GOT3 (cell line): ENCODE data around the gene XYLT1.
"Not testable (repeated sequence)": the region's sequence is repeated elsewhere in the genome, so short reads cannot be mapped to it uniquely, and the experiment has no call there.

Experiments
- DNase-seq: peaks from one replicate; lab custom pipeline; 2025; ENCODE audit warnings: mixed read lengths; lab: John Stamatoyannopoulos, UW

XYLT1 gene

DNA sequence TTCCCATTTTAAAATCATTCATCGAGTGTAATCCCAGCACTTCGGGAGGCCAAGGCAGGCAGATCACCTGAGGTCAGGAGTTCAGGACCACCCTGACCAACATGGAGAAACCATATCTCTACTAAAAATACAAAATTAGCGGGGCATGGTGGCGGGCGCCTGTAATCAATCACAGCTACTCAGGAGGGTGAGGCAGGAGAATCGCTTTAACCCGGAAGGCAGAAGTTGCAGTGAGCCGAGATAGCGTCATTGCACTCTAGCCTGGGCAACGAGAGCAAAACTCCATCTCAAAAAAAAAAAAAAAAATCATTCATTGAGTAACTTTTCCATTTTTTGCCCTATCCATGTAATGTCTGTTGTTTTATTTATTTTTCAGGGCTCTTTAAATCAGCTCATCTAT, 135.4 kb downstream of the XYLT1 start:
- DNase-seq, result not testable (repeated sequence)

GRCh38 chr16:17334096-17334495, 136.7 kb downstream of the XYLT1 start:
- DNase-seq, result no peak

- no peak for DNase-seq
Measured at GRCh38 chr16:17333229-17333628, 137.5 kb downstream of the XYLT1 start.

DNA sequence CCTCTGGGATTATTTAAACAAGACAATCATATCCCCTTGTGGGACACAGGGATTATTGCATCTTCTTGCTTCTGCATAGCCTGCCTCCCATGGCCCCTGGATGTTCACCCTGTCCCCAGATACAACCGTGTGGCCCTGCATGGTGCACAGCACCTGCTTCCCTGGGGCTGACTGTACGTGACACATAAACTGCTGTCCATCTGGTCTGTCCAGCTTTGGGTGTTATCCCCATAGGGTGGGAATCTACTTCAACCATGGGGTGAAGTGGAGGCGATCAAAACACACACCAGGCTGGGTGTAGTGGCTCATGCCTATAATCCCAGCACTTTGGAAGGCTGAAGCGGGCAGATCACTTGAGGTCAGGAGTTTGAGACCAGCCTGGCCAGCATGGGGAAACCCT, 138.8 kb downstream of the XYLT1 start:
- no peak for DNase-seq

GRCh38 chr16:17331071-17331607, 139.6 kb downstream of the XYLT1 start:
- DNase-seq, result no peak

- DNase-seq, result no peak
Measured at GRCh38 chr16:17330044-17330443, 140.7 kb downstream of the XYLT1 start.

DNA sequence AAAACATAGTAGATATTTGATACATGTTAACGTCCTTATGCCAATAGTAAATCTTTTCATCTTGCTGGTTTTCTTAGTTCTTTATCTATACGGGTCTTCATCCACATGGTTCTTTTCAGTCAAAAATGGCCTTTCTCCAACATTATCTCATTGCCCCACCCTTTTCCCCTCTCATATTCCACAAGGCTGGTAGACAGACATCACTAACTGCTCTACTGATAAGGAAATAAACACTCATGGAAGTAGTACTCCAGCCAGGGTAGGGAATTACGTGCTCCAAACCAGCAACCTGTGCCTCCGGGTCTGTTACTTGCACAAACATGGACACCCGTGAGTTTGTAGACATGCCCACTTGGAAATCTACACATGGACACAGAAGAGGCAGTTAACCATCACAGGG, 141.4 kb downstream of the XYLT1 start:
- DNase-seq, result no peak

DNA sequence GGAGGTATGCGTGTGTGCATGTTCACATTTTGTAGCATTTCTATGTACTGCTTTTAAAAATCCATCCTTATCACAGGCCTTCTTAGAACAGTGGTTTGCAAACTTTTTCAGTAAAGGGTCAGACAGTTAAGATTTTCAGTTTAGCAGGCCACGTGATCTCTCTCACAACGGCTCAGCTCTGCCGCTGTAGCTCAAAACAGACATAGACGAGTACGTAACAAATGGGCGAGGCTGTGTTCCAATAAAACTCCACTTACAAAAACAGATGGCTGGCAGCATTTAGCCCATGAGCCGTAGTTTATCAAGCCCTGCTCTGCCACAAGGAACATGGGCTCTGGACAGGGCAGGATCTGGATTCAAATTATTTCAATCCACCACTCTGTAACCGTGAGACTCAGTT, 141.8 kb downstream of the XYLT1 start:
- DNase-seq, result no peak

DNA sequence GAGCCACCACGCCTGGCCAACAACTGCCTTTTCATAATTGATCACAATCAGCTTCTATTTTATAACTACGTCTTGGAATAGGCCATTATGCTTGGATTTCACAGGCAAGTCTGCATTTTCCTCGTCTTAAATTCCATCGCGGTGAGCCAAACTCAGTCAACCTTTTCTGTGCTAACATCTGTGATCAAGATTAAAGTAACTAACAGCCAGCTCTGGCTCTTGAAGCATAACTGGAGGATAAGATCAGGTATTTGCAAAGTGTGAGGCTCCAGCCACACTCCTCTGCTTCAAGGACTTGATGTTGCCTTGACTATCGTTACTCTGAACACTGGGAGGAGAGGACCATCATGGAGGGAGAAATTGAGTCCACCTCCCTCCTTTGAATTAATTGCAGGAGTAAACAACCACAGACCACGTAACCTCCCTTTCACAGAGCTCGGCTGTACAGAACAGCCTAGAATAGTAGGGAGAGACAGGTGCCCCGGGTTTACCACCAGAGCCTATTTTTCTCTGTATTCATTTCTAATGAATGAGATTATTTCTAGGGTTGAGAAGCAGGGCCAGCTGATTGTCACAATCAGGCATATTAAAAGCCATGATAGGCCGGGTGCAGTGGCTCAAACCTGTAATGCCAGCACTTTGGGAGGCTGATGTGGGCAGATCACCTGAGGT, 143.0 kb downstream of the XYLT1 start:
- no peak for DNase-seq

- DNase-seq, result no peak
Measured at GRCh38 chr16:17325476-17326143, 145.2 kb downstream of the XYLT1 start.

DNA sequence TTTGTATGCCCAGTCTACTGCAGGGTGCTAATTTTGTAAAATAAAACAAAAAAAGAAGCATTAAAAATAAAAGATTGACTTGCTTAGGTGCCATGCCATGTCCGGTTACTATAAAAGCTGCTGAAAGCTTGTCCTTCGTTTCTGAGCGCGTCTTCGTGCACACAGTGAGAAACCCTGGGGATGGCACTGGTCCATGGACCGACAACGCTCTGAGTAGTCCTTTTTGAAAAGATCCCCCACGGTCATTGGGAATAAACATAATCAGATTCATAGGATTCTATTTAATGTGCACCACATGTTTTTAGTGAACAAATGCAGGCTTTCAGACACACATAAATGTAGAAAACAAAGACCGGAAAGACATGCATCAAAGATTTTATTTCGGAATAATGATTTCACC, 146.3 kb downstream of the XYLT1 start:
- no peak for DNase-seq

- no peak for DNase-seq
Measured at GRCh38 chr16:17323171-17323570, 147.6 kb downstream of the XYLT1 start.

DNA sequence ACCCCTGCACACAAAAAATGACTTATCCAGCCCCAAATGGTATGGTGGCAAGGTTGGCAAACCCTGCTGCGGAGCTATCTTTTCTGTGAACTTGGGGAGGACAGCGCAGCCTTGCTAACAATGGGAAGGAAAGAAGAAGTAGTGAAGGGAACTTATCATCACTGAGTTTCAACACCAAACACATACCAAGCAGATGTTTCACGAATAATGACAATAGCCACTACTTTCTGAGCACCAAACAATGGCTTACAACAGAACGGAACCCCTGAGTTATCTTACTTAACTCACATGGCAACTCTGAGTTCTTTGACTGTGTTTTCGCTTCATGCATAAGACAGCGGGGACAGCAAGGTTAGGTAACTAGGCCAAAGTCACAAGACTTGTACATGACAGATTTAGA, 148.9 kb downstream of the XYLT1 start:
- DNase-seq, result no peak

GRCh38 chr16:17320009-17320408, 150.8 kb downstream of the XYLT1 start:
- no peak for DNase-seq

DNA sequence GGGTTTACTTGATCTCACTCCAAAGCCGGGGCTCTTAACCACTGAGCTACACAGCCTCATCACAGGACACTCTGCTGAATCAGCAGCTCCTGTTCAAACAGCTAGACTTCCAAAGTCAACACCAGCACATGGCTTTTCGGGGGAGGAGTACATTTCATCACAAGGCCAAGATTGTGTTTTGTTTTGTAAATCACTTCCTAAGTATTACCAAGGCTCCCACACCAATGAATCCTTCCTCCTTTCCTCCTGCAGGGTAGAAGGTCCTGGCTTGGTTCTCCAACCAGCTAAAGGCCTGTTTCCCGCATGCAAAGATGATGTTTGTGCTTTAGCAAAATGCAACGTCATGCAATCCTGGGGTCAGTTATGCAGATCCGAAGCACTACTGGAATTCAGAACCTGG, 152.5 kb downstream of the XYLT1 start:
- no peak for DNase-seq

- no peak for DNase-seq
Measured at GRCh38 chr16:17316005-17316404, 154.8 kb downstream of the XYLT1 start.

DNA sequence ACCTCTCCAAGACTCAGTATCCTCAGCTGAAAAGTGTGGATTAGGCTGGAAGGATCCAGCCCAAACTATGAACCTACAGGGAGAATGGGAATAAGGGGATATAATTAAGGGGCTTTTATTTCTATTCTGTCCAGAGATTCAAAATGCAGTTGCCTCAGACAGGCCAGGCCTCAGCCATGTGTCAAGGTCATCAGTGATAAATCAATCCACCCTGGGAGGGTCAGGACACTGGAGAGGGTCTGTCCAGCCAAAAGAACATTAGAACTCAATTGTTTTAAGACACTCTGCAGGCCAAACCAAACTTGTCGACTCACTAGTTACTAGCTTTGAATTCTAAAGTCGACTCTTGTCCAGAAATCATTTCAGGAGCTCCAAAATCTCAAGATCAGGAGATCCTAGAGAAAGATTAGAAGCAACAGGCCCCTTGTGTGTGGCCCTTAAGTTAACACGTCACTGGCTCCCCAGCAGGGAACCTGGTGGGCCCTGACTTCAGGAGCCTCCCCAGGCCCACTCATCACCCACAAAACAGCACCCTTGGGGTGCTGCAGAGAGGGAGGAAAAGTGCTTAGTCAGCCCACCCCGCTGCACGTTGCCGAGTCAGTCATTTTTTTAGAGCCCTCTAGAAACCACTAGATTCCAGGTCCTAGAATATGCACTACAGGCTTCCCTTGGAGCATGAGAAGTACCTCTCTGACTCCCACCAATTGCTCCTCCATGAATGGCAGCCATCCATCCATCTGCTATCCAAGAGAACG, 156.8 kb downstream of the XYLT1 start:
- no peak for DNase-seq

GRCh38 chr16:17313085-17313611, 157.6 kb downstream of the XYLT1 start:
- no peak for DNase-seq

DNA sequence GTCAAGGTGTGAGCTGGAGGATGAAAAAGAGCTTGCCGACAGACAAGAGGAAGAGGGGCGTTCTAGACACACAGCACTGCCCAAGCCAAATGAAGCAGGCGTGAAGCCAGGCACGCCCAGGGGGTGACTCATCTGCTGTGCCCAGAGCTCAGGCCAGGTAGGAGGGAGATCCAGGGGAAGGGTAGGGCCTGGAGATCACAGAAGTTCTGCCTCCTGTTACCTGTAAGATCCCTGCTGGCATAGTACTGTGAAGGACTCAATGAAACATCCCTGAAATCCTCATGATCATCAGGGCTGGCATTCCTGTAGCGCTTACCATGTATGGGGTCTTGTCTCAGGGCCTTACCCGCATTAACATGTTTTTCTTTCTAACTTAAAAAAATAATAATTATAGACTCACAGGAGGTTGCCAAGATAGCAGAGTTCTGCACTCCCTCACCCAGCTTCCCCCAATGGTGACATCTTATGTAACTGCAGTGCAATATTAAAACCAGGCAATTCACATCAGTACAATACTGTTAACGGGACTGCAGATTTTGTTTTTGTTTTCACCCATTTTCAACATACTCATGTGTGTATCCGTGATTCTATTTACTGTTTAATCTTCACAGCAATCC, 158.6 kb downstream of the XYLT1 start:
- DNase-seq, result no peak

- no peak for DNase-seq
Measured at GRCh38 chr16:17311333-17312093, 159.2 kb downstream of the XYLT1 start.

DNA sequence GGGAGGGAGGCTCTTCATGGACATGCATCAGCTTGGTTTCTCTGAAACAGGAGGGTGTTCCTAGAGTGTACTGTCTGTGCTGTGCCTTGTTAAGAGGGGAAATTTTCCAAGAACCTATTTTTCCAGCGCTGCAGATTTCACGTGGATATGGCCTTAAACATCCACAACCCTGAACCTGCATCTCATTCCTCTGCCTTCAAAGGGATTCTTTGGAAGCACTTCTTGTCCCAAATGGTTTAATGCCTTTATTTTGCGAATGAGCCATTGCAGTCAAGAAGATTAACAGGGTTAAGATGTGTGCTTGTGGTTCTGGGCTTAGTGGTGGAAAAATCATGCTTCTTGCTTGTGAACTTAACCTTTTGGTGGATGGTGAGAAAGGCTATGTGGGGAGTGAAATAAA, 161.2 kb downstream of the XYLT1 start:
- DNase-seq, result no peak
